NOMO-1 treated with dmso at 0.1 percent for 144 hours (cell line): Measurements from ENCODE around the gene AKNA.

Source experiments
- DNase-seq: peaks from one replicate; lab custom pipeline; 2025; ENCODE audit not compliant: unreplicated experiment; lab: John Stamatoyannopoulos, UW

The AKNA gene

DNA sequence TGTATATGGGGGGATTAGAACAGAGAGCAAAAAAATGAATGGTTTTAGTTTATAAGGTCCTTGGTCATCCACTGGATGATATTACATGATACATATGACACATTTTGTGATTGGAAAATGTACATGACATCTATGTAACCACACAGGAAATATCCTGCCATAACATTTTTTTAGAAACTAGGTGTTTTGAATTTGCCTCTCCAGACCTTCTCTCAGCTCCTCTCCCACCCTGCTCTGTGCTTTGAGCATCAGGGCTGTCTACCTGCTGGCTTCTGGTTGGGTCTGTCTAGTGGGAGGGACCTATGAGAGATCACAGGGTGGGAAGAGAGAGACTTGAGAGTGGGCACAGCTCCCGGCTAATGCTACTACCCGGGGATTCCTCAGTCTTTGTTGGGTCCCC, 24.4 kb downstream of the AKNA start:
- DNase-seq = no peak

DNA sequence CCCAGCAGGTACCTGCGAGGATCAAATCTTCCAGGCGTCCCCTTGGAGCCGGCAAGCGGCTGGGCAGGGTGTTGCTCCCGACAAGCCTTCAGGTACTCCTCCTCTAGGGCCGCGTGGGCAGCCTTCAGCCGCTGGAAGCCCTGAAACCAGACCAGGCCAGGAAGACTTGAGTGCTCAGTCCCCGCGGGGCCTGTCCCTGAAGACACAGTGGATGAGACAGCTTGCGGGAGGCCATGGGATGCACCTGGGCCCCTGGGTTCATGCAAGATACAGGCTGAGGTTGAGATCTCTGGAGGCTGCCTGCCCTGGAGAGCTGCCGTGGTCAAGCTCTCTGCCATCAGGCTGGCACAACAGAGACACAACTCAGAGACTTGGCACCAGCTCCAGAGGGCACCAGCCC, 25.4 kb downstream of the AKNA start:
- DNase-seq = no peak

- DNase-seq = no peak
These were observed 26.2 kb downstream of the AKNA start for GRCh38 chr9:114361542-114361941.

DNA sequence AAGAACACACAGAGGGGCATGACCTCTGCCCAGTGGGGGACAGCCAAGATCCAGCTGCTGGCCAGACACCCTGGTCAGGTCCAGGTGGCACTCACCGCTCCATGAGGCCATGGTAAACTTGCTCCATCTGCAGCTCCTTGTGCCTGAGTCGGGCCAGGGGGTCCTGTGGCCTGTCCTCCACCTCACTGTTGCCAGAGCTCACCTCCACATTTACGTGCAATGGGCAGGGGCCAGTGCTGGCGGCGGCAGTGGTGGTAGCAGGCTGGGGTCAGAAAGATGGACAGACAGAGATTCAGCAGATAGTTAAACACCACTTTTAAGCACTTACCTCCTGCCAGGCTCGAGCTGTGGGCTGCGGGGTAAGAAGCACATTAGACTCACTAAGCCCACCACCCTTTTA, 28.0 kb downstream of the AKNA start:
- no peak for DNase-seq

GRCh38 chr9:114357911-114358328, 29.9 kb downstream of the AKNA start:
- DNase-seq = no peak

DNA sequence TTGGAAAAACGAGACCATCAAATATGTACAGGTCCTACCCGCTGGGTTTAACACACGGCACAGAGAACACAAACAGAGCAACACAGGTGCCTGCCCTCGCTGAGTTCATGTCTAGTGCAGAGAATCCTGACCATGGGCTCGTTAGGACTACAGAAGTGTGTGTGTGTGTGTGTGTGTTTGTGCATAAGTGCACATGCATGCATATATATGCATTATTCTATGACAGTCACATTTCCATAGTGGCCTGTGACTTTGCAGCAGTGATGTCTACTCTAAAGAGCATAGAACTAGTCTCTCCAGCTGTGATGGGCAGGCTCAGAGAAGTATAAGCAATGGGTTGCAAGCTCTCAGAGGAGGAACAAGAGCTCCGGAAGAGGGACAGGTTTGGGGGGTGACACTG, 30.4 kb downstream of the AKNA start:
- DNase-seq = no peak

DNA sequence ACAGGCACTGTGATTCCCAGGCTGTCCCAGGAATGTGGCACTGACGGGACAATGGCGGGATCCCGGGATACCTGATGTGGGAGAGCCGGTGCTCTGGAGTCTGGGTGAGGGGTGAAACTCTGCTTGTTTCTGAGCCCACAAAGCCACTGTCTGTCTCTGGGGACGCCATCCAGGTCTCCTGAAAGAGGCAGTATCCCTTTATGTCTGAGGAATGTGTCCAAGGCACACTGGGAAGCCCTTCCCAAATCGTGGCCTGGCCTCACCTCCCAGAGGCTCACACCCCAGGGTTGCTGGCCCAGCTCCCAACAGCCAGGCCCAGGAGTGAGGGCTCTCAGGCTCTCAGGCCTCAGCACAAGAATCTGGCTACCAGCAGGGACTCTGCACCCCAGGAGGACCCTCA, 31.0 kb downstream of the AKNA start:
- DNase-seq = no peak

GRCh38 chr9:114355821-114356220, 32.0 kb downstream of the AKNA start:
- no peak for DNase-seq

GRCh38 chr9:114351932-114352331, 35.9 kb downstream of the AKNA start:
- no peak for DNase-seq

- no peak for DNase-seq
These were observed 37.0 kb downstream of the AKNA start for GRCh38 chr9:114350636-114351401.

DNA sequence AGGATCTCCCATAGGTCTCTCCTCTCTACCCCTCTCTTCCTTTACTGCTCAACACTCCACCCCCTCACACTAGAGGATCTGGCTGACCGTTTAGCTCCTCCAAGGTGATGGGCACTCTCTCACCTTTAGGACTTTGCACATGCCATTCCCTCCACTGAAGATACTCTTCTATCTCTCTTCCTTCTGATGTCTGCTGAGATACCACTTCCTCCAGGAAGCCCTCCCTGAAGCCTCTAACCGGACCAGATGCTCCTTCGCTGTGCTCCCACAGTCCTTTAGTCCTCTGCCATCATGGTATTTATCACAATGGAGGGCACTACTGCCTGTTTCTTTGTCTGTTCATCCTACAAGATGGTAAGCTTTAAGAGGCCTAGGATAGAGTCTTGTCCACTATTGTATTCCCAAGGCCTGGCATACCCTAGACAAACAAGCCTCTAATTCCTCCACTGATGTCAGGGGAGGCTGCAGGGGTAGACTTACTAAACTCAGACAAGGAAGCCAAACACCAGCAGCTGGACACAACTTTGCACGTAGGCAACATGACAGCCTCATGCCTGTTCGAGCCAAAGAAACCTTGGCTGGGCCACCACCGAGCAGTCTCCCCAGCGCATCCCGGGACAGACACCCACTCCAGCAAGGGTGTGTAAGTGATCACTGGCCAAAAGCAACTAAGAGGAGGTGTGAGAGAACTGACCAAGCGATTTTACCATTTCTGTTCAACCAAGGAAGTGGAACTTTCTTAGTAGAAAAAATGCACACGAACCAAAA, 37.9 kb downstream of the AKNA start:
- DNase-seq = no peak

DNA sequence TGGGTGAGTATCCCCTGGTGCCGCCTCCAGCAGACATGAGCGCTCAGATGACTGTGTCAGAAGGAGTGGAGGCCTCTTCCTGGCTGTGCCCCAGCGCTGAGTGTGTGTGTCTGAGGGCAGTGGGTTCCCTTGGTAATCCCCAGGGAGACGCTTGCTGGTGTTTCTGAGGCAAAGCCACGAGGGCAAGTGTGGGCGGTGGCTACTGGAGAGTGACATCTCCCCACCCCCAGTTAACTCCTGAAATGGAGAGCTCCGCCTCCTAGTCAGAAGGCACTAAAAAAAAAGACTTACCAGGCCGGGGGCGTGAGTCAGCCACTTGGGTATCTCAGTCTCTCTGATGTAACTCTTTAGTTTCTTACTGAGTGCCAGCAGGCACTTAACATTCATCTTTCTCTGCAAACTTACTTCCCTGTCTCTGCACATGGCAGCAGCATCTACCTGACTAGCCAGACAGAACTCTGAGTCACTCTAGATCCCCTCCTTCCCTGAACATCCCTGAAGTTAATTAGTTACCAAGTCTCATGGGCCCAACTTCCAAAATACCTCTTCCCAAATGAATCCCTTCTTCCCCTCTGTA, 38.8 kb downstream of the AKNA start:
- DNase-seq = peak; percentile 88

DNA sequence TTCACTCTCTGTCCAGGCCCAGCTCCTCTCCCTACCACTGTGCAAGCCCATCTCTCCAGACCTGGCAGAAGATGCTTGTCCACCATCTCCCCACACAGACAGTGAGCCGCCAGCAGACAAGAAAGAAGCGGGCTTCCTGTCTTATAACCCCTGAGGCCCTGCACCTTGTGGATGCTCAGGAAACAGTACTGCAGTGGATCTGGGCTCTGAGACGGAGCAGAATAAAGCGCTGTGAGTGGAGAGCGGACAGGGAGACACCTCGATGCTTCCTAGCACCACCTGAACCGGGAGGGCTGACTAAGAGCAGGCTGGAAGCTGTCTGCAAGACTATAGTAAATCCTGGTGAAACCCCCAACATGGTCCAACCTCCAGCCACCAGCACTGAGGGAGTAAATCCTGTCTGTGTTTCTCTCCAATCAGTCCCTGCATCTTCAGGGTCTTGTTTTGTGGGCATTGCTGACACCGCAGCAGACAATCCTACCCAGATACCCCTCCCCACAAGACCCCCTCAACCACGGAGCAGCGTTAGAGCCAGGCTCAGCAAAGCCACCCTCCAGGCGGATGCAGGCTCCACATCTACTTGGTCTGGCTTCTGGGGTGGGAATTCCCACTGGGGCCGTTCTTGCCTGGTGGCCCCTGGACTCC, 39.4 kb downstream of the AKNA start:
- DNase-seq = no peak

DNA sequence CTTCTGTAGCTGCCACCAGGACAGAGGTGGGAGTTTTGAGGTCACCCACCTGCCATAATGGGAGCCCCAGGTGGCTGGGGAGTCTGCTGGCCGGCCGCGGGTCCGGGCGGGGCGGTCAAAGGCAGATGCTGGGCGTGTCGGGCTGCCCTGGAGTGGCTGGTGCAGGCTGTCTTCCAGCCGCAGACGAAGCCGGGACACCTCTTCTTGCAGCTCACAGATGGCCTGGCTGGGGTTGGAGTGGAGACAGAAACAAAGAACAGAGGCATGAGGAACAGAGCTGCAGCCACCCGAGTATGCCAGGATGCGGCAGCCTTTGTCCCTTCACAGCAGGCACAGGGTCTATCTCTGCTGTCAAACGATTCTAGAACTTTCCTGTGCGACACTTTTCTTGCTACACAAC, 40.1 kb downstream of the AKNA start:
- DNase-seq = no peak

DNA sequence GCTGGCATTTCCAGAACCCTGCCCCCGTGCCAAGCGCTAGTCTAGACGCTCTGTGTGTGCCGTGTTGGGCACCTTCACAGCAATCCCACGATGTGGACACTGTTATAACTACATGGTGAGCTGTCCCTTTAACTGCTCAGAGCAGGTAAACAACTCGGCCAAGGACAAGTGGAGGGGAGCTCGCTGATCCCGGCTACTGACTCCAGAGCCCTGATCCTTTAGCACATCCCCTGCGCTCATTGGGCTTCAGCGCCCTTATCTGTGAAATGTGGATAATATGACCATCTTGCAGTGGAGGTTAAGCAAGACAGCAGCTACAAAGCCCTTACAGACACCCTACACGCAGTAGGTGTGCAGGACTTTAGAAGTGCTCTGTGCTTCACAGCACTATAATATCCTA, 41.6 kb downstream of the AKNA start:
- no peak for DNase-seq

GRCh38 chr9:114345493-114346065, 42.2 kb downstream of the AKNA start:
- DNase-seq = no peak

- no peak for DNase-seq
These were observed 43.1 kb downstream of the AKNA start for GRCh38 chr9:114344692-114345091.

DNA sequence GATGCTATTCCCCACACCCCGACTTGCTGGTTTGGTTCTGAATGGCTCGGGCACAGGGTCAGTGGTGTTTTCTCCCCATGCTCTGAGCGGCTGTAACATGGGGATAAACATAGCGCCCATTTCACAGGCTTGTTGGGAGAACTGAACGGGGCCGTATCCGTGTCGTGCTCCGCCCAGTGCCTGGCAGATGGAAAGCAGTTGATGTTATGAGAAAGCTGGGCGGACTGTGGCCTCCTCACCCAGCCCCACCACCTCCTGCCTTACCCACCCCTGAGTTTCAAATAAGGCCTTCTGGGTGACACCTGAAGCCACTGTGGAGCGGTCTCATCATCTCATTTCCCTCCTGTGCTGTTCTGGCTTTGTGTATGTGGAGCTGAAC, 43.6 kb downstream of the AKNA start:
- DNase-seq = no peak

DNA sequence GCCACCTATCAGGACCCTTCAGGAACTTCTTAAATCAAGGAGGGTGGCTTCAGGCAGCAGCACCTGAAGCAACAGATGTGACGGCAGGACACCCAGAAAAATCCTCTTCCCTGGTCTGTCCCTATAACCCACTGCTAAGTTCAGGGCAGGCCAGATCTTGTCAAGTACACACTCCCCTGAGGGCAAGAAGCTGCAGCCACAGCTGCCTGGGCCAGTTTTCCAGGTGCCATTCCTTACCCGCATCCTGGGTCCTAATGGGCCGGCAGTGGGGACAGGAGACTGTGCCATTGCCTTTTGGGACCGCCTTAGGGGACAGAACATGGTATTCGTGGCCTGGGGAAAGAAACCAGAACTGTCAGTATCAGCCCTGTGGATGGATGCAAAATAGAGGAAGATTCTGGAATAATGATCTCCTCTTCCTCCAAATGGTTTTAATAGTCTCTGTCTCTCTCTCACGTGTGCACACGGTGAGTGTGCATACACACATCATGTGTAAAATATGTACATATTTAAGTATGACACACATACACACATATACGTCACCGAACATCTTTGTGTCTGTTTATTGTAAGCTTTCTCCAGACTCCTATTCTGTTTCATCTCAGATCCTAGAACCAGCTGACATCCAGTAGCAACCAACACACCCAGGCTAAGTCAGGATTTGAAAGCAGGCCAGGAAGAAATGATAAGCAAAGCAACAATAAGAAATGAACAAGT, 44.2 kb downstream of the AKNA start:
- no peak for DNase-seq

GRCh38 chr9:114342755-114343440, 44.9 kb downstream of the AKNA start:
- DNase-seq = no peak
